Measurements from ENCODE around the gene SLC5A10. TPM values are rescaled to one million over a fixed set of nuclear protein-coding genes. Genes with fewer than 3 reads are reported as not detected.

SLC5A10 gene
- total RNA-seq (under 1 TPM in 3 of 7 donors, not detected in 4; 0.05 to 0.38 (median 0.12) TPM), polyA plus RNA-seq (under 1 TPM in 1 of 2 donors, not detected in 1; 0.18 TPM)
- long read RNA-seq, donor 1, partial matches to known transcripts = 0 of 14 reads
- long read RNA-seq, donor 1, other reads (novel, unspliced or antisense) = 13 of 14 reads
- long read RNA-seq, donor 2 = 0 reads
- long read RNA-seq, donor 3, partial matches to known transcripts = 0 of 3 reads
- long read RNA-seq, donor 3, other reads (novel, unspliced or antisense) = 3 of 3 reads

- Histone ChIP-seq H3K4me3 (no peak within 1 kb of the TSS), H3K4me1 (ENCODE audit: insufficient read depth) (peaks cover 2% of the 10 kb centered on the region), H3K27me3 (no peaks in the 10 kb centered on the region), H3K9me3 (no peaks in the 10 kb centered on the region), H3K36me3 (no peaks in the 10 kb centered on the region), H3K27ac (no peak within 1 kb of the TSS)
- no peak for DNase-seq
- intact Hi-C loops (cut with DNase I) = no loop called here
- TF ChIP-seq POLR2A (IDR thresholded peaks at IDR 0.05) = no peak
- no peak for TF ChIP-seq CTCF (IDR thresholded peaks at IDR 0.05)
- no peak for TF ChIP-seq EP300 (IDR thresholded peaks at IDR 0.05)
- 84 to 90% (median 85%) methylated on average over 16 to 17 of the region's 17 CpGs for WGBS, 3 donors
Measured at GRCh38 chr17:18951941-18952842, at the start of gene SLC5A10. SLC5A10 (plus strand) TSS chr17:18952165; CDS start chr17:18952206, 41 bp downstream.

GRCh38 chr17:18904482-18904881, 47.5 kb upstream of the SLC5A10 start:
- Histone ChIP-seq H3K36me3 (no peaks in the 10 kb centered on the region), H3K4me1 (ENCODE audit: insufficient read depth) (no peaks in the 10 kb centered on the region), H3K4me3 (no peak overlapping the region), H3K27ac (no peak overlapping the region), H3K9me3 (no peaks in the 10 kb centered on the region), H3K27me3 (no peaks in the 10 kb centered on the region)
- whole genome bisulfite sequencing, 3 donors = 80 to 92% (median 90%) methylated on average over 5 of the region's 5 CpGs
- TF ChIP-seq CTCF (IDR thresholded peaks at IDR 0.05) (no peak), EP300 (IDR thresholded peaks at IDR 0.05) (no peak)
- no peak for DNase-seq
- intact Hi-C loops (cut with DNase I) = no loop called here

- H3K27ac ChIP-seq = no peak overlapping the region
- no peaks in the 10 kb centered on the region for H3K4me1 ChIP-seq (ENCODE audit: insufficient read depth)
- no peaks in the 10 kb centered on the region for H3K9me3 ChIP-seq
- H3K4me3 ChIP-seq = no peak overlapping the region
- no peaks in the 10 kb centered on the region for H3K27me3 ChIP-seq
- no peak for DNase-seq
- H3K36me3 ChIP-seq = no peaks in the 10 kb centered on the region
- intact Hi-C loops (cut with DNase I) = no loop called here
- WGBS, 3 donors = 80 to 90% (median 84%) methylated on average over 5 of the region's 5 CpGs
- TF ChIP-seq EP300 (IDR thresholded peaks at IDR 0.05) = no peak
Measured at GRCh38 chr17:18905226-18905625, 46.7 kb upstream of the SLC5A10 start.

- H3K36me3 ChIP-seq = no peaks in the 10 kb centered on the region
Measured at GRCh38 chr17:18910326-18910725, 41.6 kb upstream of the SLC5A10 start.

More at GRCh38 chr17:18910326-18910725, 41.6 kb upstream of the SLC5A10 start:
- H3K27me3 ChIP-seq = no peaks in the 10 kb centered on the region
- WGBS, 3 donors = 93 to 97% (median 94%) methylated on average over 5 of the region's 5 CpGs
- no peak for TF ChIP-seq POLR2A (IDR thresholded peaks at IDR 0.05)
- TF ChIP-seq EP300 (IDR thresholded peaks at IDR 0.05) = no peak
- TF ChIP-seq CTCF (IDR thresholded peaks at IDR 0.05) = no peak
- no peak overlapping the region for H3K4me3 ChIP-seq
- H3K9me3 ChIP-seq = no peaks in the 10 kb centered on the region
- H3K27ac ChIP-seq = no peak overlapping the region
- DNase-seq = no peak
- H3K4me1 ChIP-seq (ENCODE audit: insufficient read depth) = no peaks in the 10 kb centered on the region
- intact Hi-C loops (cut with DNase I) = no loop called here

Measured in ovary (tissue), 10 donors.